GM21447 (cell line): Measurements from ENCODE around the gene GABRR2.
A peak's percentile ranks its signal among the peaks of the same experiment; 100 is the strongest.
"Not testable (repeated sequence)": the region's sequence is repeated elsewhere in the genome, so short reads cannot be mapped to it uniquely, and the experiment has no call there.

Experiments used
- ATAC-seq: cut with Tn5 transposase; IDR thresholded peaks from one replicate; pipeline ENCODE4 v1.9.1; 2021; ENCODE audit not compliant: unreplicated experiment

The GABRR2 gene

GRCh38 chr6:89295116-89295515 lies 20.0 kb downstream of the GABRR2 start:
- ATAC-seq, result not testable (repeated sequence)

- ATAC-seq, result no peak
These were observed 23.8 kb downstream of the GABRR2 start for GRCh38 chr6:89291256-89291819.

GRCh38 chr6:89290401-89291155 lies 24.5 kb downstream of the GABRR2 start:
- no peak for ATAC-seq

GRCh38 chr6:89289710-89290109 lies 25.4 kb downstream of the GABRR2 start:
- no peak for ATAC-seq

- no peak for ATAC-seq
These were observed 27.6 kb downstream of the GABRR2 start for GRCh38 chr6:89287351-89288028.

- ATAC-seq, result no peak
These were observed 28.6 kb downstream of the GABRR2 start for GRCh38 chr6:89286516-89286915.

- no peak for ATAC-seq
These were observed 29.9 kb downstream of the GABRR2 start for GRCh38 chr6:89284963-89285735.

GRCh38 chr6:89284081-89284480 lies 31.0 kb downstream of the GABRR2 start:
- no peak for ATAC-seq

GRCh38 chr6:89282749-89283148 lies 32.4 kb downstream of the GABRR2 start:
- ATAC-seq, result no peak

- peak; percentile 97 for ATAC-seq
These were observed 33.3 kb downstream of the GABRR2 start for GRCh38 chr6:89281779-89282246.

GRCh38 chr6:89278956-89279355 lies 36.1 kb downstream of the GABRR2 start:
- ATAC-seq, result no peak

GRCh38 chr6:89275900-89276299 lies 39.2 kb downstream of the GABRR2 start:
- no peak for ATAC-seq

- ATAC-seq, result no peak
These were observed 41.3 kb downstream of the GABRR2 start for GRCh38 chr6:89273816-89274215.

- ATAC-seq, result no peak
These were observed 42.5 kb downstream of the GABRR2 start for GRCh38 chr6:89272596-89272995.

- peak; percentile 75 for ATAC-seq
These were observed 44.0 kb downstream of the GABRR2 start for GRCh38 chr6:89270951-89271721.

GRCh38 chr6:89269981-89270380 lies 45.1 kb downstream of the GABRR2 start:
- ATAC-seq, result no peak

- ATAC-seq, result no peak
These were observed 45.8 kb downstream of the GABRR2 start for GRCh38 chr6:89269252-89269651.

GRCh38 chr6:89268776-89269175 lies 46.3 kb downstream of the GABRR2 start:
- no peak for ATAC-seq

GRCh38 chr6:89267918-89268317 lies 47.2 kb downstream of the GABRR2 start:
- ATAC-seq, result no peak

- no peak for ATAC-seq
These were observed 50.8 kb downstream of the GABRR2 start for GRCh38 chr6:89264296-89264695.

- no peak for ATAC-seq
These were observed 54.3 kb downstream of the GABRR2 start for GRCh38 chr6:89260832-89261231.
